H54 (cell line): ENCODE measurements around the gene PIANP.

Source experiments
- DNase-seq: peaks from one replicate; pipeline ENCODE4 v3.0.0; 2011; ENCODE audit warnings: low spot score, mixed read lengths; ENCODE audit not compliant: insufficient read length
- FAIRE-seq: peaks from 3 replicates; lab custom pipeline; 2011; peaks lifted over from hg19 to GRCh38; lab: Jason Lieb, UNC
- POLR2A ChIP-seq: IDR thresholded peaks from 2 replicates; pipeline ENCODE4 v1.6.1; 2011; ENCODE audit warnings: low read depth, mild to moderate bottlenecking, low read length

PIANP gene

DNA sequence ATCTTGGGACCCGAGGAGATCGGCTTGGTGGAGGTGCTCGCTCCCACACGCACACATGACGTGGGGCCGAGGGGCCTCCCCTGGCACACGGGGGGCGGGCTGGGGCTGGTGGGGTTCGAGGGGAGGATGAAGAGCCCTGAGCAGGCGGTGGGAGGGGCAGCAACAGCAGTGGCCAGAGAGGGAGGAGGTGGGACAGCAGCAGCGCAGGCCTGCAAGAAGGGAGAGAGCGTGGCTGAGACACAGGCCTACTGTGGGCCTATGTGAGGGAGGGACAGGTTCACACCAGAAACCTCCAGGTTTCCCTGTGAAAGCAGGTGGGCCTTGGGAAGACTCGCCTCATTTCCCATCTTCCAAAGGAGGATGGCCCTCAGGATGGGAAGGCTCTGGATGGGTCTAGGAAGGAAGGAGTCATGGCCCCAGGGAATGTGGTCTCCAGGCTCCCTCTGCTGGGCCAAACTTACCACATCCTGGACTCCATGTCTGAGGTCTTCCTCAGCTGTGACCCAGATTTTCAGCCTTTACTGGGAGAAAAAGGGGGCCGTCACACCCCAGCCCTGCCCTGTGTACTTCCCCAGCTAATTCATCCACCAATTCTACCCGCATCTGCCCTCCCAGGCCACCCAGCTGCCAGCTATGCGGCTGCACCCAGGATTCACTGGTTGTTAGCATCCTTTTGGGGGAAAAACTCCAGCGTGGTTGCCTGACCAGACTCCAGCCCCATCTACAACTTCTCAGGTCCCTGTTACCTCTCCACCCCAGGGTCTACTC lies 2.8 kb downstream of the PIANP start:
- peak; percentile 85 for DNase-seq
- peak; percentile 76 for FAIRE-seq
- TF ChIP-seq POLR2A: no peak

DNA sequence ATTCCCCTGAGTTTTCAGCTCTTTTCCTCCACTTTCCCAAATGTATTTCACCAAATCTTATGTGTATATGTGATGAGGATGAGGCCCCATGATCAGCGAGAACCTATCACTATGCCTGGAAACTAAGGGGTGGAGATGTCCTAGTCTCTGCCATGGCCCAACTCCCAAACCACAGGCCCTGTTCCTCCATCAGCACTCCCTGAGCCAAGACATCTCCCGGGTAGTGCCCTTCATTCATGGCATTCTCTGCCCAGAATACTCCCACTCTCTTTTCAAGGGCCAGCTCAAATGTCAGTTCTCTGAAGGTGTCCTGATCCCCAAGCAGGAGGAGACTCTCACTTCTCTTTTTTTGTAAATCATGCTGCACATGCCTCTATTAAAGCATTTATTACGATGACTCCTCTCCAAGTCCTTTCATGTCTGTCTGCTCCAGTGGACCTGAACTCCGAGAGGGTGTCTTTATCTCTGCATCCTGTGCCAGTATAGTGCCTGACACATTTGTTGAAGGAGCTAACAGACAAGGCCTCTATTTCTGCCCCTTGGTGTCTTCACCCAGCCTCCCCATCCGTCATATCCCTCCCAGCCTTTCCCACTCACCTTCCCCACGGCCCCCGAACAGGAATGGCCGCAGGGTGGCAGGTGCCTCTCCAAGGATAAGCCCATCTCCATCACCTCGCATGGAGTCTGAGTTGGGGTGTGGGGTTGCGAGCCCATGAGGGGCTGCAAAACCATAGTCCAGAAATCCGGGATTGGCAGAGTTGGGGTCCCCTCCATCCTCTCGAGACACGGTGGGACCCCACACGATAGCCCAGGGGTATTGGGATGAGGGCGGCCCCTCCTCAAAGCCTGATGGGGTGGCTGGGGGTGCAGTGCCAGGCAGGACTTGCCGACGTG lies 3.7 kb downstream of the PIANP start:
- TF ChIP-seq POLR2A: no peak
- FAIRE-seq (no peak), DNase-seq (no peak)

DNA sequence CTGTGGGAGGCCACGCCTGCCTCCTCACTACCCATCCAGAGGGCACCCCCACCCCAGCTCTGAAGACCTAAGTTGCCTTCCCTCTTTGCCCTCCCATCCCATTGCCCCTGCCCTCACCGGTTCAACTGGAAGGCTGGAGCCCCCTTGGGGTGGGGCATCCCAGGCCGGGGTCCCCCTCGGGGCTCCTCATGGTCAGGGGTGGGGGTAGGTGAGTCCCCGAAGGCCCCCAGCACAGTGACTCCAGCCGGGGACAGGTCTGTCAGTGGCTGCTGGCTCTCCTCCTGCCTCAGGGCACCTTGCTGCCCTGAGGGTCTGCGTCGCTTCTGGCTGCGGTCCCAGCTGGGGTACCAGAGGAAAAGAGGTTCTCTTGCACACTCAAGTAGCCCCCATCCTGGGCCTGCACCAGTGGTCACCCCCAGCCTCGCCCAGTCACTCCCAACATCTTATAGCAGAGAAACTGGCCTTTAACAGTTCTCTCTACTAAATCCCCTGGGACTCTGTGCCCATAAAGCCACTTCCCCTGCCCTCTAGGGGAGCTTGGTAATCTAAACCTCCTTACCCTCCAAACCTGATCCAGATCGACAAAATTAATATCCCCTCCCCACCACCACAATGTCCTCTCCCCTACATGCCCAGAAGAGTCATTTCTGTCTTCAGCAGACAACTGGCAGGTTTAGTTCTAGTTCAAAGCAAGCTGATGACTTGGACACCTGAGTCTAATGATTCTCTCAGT lies 5.1 kb downstream of the PIANP start:
- no peak for TF ChIP-seq POLR2A
- FAIRE-seq: no peak
- no peak for DNase-seq

DNA sequence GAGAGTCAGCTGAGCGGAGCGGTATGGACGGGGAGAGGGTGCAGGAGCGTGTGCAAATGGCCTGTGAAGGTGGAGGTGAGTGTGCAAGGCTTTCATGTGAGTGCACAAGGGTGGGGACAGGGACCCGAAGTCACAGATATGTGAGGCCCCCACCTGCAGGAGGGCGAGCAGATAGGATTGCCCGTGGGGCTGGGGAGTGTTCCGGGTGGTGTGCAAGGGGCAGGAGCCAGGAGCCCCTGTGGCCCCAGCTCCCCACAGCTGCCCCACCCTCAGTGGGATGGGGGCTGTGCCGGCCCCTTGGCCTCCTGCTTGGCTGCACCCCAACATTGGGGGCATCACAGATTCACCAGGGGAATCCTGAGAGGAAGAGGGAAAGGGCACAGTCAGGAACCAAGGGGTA lies 5.9 kb downstream of the PIANP start:
- no peak for TF ChIP-seq POLR2A
- no peak for DNase-seq
- FAIRE-seq: no peak

DNA sequence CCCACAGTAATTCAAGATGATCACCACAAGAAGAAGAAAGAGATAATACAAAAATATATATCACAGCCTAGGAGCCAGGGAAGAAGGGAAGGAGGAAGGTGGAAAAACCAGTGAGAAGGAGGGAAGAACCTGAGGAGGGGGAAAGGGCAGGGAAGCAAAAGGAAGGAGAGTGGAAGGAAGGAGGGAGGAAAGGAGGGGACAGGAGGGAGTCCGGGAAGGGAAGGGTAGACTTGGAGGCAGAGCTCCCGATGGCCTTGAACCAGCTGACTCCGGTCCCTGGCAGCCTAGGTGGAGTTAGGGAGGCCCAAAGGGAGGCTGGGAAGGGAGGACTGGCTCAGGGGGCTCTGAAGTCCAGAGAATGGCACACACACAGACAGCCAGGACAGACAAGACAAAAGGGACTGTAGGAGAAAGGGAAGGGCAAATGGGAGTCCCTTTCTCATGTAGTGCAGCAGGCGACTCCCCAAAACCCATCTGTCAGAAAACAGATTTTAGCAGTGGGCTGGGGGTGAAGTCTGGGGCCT lies 6.7 kb downstream of the PIANP start:
- TF ChIP-seq POLR2A: no peak
- FAIRE-seq (no peak), DNase-seq (no peak)

DNA sequence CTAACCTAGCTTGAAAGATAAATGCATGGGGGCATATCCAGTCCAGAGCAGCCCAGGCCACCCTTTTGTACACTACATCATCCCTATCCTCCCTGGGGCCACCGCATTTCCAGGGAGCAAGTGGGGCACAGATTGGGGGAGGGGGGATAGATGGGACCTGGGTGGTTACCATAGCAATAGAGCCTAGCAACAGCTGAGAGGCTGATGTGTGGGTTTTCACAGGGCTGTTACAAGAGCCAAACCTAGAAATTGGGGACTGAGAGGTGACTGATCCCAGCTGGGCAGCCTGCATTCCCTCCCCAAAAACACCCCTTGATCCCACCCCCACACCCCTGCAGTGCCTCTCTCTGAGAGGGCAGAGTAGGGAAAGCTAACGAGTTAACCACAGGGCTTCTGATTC lies 7.7 kb downstream of the PIANP start:
- no peak for DNase-seq
- no peak for TF ChIP-seq POLR2A
- no peak for FAIRE-seq

DNA sequence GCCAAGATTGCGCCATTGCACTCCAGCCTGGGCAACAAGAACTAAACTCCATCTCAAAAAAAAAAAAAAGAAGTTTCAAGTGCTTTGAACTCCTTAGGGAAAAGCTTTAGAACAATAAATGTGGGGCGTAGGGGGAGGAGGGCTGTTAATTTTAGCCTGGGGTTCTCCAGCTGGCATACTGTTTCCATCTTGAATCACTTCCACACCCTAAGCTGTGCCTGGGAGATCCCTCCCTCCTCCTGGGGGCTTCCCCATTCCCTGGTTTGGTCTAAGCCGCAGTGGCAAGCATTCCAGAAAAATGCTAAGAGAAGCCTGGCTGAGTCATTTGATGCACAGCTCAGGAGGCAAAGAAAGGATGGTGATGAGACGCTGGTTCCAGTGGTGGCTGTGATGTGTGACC lies 9.1 kb downstream of the PIANP start:
- DNase-seq (no peak), FAIRE-seq (no peak)
- TF ChIP-seq POLR2A: no peak

DNA sequence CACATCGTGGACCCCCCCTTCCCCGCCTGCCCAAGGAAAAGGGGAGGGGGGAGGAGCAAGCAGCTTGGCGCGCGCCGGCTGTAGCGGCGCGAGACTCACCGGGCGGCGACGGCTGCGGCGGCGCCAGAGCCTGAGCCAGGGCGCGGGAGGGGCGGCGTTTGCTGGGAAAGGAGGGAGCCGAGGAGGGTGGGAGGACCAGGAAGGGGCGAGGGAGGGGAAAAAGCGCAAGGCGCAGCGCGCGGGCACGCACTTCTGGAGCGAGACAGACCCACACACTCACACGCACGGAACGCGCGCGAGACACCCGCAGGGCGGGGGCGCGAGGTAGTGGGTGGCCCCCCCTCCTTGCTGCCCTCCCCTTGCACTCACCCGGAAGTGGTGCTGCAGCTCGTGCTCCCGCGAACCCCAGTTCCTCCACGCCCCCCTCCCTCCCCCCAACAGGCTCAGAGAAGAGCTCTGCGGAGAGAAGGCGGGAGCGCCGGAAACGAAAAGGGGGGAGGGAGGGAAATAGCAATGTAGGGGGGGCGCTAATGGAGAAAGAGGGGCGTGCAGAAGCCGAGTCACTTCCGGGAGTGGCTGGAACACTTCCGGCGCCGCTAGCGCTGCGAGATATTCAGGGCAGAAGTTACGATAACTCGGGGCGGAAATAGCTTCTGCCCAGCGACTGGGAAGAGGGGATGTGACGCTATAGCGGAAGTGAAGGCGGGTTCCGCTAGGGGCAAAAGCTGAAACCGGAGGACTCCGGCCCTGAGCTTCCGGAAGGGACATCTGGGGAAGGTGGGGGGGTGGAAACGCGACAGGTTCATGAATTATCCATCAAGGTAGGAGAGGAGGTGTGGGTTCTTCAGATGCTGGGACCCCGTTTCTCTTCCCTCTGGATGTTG lies 11.4 kb downstream of the PIANP start, which contains the start of gene ZNF384:
Gene ZNF384 (minus strand): TSS at position 377 of the 884 bp plus-strand sequence. CDS start 9,855 bp downstream, outside the sequence.
- peak; percentile 32 for TF ChIP-seq POLR2A
- FAIRE-seq: peak; percentile 89
- peak; percentile 93 for DNase-seq

DNA sequence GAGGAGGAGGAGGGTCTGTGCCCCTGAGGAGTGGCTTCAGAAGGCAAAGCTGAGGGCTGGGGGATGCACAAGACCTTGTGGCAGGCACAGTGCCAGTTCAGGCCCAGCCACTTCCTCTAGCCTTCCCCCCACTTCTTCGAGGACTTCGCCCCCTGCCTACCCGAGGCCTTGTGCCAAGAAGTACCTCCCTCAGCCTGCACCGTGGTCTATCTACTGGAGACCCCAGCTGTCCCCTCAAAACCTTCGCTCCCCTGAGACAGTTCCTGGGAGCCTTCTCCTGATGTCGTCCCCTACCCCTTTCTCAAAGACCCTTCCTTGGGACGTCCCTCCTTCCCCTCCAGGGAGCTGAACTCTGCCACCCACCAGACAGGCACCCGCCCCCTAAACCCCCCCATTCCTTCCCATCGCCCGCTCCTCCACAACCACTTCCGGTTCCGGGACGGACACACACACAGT lies 12.0 kb downstream of the PIANP start:
- DNase-seq (no peak), FAIRE-seq (no peak)
- TF ChIP-seq POLR2A: peak; percentile 47

DNA sequence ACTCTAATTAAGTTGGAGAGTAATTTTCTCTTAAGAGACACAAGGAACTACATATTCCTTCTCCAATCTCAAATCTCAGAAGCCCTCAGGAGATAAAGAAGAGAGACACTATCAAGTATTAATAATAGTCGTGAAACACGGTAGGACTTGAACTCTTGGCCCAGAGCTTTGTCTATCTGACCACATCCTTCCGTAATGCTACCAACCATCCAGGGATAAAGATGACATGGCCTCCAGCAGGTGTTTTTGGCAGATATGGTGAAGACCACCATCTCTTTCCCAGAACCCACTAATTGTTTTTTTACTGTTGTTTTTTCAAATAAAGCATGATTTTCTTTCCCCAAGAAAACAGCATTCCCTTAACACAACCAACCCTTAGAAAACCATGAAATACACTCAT lies 14.8 kb downstream of the PIANP start:
- no peak for TF ChIP-seq POLR2A
- no peak for DNase-seq
- no peak for FAIRE-seq

DNA sequence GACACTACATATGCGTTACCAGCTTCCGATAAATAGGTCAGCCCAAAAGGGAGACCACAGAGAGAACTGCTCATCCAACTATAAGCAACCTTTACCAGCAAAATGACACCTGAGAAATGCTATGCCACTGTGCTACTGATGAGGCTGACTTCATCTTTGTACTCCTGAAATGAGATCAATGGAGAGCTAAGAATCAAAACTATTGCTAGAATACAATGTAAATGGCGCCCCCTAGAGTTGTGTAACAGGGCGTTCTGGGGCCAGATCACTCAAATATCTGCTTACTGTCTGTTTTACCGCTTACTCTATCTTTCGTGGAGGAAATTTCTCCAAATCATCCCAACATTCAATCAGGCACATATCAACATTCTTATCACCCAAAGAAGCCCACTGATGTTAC lies 16.0 kb downstream of the PIANP start:
- DNase-seq (no peak), FAIRE-seq (no peak)
- no peak for TF ChIP-seq POLR2A

DNA sequence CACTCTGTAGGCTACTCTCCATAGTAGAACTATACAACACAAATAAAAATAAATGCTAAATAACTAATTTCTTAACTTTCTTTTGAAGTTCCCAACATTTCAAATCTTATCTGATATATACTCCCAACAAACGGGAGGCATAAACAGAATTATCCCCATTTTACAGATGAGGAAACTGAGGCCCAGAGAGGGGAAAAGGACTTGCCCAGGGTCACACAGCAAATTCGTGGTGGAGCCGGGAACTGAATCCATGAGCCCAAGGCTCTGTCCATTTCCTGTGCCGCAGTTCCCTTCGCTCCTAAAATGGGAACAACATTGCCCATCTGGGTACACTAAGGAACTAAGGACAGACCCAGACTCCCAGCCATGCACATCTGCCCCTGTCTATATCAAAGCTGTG lies 23.7 kb downstream of the PIANP start:
- DNase-seq (no peak), FAIRE-seq (no peak)
- TF ChIP-seq POLR2A: no peak
